GM04503 (cell line): Measurements from ENCODE around the gene SLC38A10.
"Not testable (repeated sequence)": the region's sequence is repeated elsewhere in the genome, so short reads cannot be mapped to it uniquely, and the experiment has no call there.

Source experiments
- DNase-seq: peaks from one replicate; pipeline ENCODE4 v3.0.0-alpha.2; 2012; ENCODE audit warnings: low read depth

The SLC38A10 gene

DNA sequence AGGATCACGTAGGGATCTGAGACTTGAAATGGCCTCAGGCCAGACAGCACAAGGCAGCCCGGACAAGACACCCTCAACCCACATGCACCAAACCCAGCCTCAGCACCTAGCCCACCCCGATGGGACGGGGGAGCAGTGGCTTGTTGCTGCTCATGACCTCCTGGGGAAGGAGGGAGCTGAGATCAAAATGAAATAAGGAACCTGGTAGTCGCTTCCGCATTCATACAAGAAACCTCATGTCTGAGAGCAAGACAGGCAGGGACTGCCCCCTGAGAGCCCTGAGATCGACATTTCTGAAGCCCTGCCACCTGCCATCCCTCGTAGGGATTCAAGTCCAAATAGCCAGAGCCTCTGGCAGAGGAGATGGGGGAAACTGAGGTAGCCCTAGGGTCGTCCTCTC lies 66.7 kb downstream of the SLC38A10 start:
- DNase-seq: no peak

DNA sequence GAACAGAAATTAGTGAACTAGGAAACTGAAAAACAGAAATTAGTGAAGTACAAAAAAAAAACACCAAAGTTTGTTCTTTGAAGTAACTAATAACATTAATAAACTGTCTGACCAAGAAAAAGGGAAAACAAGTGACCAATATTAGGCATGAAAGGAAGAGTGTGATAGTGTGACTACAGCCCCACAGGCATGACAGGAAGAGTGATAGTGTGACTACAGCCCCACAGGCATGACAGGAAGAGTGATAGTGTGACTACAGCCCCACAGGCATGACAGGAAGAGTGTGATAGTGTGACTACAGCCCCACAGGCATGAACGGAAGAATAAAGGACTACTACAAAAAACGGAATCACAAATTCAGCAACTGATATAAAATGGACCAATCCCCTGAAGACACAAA lies 67.5 kb downstream of the SLC38A10 start:
- DNase-seq: not testable (repeated sequence)

DNA sequence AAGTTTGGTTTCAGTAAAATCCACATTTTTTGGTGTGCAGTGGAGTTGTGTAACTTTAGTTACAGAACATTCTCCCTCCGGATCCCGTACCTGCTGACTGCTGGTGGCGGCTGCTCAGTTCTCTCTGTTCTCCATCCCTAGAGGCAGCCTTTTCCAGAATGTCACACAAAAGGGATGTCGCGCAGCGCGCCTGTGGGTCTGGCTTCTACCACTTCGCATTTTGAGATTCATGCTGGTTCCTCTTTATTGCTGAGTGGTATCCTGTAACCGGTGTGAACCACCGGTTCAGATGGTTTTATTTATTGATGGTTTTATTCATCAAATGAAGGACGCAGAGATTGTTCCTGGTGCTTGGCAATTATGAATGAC lies 71.4 kb downstream of the SLC38A10 start:
- DNase-seq: no peak

DNA sequence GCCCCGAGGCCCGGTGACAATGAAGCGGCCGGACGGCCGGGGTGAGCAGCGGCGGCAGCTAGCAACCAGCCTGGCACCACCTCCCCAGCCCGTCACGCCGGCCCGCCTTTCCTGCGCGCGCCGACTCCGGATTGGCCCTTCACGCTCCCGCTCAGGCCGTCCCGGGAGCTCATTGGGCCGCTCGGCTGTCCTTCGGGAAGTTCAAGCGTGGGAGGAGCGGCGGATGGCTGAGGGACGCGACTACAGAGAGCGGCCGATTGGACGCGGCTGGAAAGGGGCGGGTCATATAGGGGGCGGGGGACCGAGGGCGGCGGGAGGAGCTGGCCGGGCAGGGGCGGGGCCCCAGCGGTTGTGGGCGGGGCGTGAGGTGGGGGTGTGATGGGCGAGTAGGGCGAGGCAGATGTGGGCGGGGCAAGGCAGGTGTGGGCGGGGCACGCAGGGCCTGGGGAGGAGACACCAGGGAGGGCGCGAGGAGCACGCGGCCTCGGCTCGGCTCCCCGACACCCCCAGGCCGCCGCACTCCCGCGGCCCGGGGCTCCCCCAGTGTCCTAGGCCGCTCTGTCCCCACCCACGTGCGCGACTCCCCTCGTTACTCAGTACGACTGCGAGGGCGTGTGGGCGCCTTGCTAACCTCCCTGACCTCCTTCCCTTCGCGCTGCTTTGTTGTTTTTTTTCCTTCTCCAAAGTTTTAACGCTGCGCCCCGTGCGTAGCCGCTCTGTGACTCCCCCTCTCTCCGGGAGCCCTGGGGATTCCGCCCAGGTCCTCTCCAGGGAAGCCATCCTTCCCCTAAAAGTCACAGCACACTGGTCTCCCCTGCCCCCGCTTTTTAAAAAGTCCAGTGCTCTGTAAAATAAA lies 72.0 kb downstream of the SLC38A10 start, which contains the start of gene CEP131:
CEP131 (minus strand) TSS at position 60 of the 856 bp plus-strand sequence. CDS start 2,909 bp downstream, outside the sequence.
- peak; percentile 79 for DNase-seq

DNA sequence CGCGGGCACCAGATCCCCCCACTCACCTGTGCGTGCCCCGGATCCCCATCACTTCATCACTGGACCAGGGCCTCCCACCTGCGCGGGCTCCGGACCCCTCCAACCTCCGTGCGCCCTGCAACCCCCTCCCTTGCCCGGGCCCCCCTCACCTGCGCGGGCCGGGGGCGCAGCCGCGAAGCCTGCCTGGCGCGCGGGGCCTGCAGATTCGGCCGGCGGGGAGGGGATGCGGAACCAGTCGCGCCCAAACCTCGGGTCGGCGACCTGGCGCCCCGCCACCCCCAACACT lies 72.5 kb downstream of the SLC38A10 start:
- no peak for DNase-seq

DNA sequence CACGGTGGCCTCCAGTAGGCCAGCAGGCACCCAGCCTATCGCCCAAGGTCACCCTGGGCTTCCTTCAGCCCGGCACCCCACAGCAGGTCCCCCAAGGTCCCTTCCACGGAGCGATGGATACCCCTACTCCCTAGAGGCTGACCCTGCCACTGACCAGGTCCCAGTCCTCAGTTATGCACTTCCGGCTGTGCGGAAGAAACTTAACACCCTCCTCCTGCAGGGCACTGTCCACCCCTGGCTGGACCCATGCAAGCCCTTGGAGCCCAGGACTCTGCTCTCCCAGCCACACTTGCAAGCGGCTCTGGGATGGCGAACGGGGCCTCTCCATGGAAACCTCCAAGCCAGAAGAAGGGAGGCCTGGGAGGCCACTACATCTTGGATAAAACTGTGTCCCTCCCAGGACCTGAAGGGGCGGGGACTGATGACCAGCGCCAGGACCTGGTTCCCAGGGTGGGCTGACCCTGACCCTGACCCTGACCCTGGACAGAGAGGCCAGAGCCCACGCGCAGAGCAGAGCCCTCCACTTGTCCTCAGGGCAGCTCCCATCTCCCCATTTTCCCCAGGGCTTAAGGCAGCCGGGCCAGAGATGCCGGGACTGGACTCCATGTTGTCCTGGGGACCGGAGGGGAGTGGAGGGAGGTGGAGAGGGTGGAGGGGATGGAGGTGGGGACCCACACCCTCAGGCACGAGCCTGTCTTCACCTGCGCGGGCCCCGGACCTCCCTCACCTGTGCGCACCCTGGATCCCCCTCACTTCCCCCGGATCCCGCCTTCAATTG lies 73.1 kb downstream of the SLC38A10 start:
- DNase-seq: no peak

DNA sequence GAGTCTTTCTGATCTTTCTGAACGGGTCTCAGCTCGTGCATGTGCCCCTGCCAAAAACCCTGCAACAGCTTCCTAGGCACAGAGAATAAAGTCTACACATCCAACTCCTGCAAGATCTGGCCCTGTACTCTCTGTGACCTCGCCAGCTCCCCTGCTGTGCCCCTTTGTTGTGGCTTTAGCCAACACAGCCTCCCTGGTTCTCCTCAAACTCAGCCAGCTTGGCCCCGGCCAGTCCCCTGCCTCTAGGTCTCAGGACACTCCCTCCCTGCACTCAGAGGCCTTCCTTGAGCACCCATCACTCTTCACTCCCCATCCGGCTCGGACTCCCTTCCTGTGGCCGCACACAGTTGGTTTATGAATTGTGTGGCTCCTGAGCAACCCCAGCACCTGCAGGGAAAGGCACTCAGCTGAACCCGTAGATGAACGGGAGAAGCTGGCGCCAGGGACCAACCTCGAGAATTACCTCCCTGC lies 73.7 kb downstream of the SLC38A10 start:
- DNase-seq: no peak

DNA sequence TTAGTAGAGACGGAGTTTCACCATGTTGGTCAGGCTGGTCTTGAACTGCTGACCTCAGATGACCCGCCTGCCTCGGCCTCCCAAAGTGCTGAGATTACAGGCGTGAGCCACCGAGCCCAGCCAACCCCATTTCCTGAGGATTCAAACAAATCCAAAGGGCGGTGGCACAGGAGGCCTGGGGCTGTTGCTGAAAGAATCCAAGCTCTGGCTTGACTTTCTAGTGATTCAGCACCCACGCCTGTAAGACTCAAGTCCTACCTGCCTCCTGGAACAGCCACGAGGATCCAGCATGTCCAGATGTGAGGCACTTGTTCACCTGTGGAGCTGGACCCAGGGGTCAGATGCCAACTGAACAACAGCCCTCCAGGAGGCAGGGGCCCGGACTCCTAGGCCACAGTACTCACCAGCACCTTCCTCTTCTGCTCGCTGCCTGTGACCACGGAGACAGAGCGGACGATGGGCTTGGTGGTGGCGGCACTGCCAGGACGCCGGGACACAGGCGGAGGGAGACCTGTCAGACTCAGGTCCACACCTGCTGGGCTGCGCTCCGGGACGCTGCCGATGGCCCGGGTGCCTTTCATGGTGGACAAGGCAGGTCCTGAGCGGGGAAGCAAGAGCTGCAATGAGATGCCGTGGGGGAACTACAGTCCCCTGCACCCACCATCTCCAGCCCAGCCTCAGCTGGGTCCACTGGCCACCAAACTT lies 75.5 kb downstream of the SLC38A10 start:
- no peak for DNase-seq

DNA sequence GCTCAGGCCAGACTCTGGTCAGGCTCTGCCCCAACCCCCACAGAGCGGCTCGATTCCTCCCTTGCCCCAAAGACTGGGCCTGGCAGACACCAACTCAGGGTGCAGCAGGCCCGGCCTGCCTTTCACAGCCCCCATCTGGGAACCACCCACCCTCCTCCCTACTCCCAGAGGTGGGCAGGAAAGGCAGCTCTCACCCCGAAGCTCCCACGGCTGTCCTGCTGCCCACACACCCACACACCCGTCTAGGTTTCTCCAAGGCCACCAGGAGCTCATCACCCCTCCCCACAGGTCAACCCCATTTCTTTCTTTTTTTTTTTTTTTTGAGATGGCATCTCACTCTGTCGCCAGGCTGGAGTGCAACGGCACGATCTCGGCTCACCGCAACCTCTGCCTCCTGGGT lies 76.1 kb downstream of the SLC38A10 start:
- no peak for DNase-seq

DNA sequence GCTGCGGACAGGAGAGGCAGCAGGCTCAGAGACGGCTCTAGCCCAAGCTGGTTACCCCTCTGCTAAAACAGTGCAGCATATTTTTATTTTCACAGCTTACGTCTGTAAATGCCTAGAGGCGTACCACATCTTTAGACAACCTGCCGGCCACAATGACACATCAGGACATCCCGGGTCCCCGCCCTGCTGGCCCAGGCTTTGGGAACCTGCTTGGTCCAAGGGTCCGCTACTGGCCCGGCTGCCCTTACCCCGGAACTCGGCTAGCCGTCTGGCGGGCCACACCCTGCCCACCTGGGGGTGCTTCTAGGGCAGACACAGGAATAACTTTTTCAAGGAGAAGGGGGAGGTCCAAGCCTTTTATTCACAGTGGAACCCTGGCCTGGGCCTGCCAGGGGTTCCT lies 76.6 kb downstream of the SLC38A10 start:
- no peak for DNase-seq

DNA sequence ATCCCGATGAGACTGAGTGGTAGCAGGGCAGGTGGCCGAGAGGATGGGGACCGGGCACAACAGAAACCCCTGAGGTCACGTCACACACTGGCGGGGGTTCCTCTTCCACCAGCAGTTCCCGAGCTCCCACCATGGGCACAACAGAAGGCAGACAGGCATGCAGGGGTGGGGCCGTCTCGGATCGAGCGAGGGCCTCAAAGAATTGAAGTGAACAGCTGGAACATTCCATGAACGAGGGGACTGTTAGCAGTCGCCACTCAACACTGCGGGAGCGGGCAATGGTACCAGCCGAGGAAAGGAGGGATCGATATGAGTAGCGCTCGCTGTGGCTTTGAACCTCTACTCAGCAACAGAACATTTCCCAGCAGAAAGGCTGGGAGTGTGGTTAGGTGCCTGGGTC lies 77.6 kb downstream of the SLC38A10 start:
- no peak for DNase-seq

DNA sequence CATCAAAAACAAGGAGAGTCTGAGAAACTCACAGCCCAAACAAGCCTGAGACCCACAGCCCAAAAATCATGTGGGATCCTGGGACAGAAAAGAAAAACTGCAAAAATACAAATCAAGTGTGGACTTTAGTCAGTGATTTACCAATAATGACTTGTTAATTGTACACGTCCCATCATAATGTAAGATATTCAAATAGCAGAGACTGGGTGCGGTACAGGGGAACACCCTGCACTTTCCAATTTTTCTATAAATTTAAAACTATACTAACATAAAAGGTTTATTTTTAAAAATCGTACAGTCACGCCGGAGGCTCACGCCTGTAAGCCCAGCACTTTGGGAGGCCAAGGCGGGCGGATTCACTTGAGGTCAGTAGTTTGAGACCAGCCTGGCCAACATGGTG lies 81.1 kb downstream of the SLC38A10 start:
- DNase-seq: no peak

DNA sequence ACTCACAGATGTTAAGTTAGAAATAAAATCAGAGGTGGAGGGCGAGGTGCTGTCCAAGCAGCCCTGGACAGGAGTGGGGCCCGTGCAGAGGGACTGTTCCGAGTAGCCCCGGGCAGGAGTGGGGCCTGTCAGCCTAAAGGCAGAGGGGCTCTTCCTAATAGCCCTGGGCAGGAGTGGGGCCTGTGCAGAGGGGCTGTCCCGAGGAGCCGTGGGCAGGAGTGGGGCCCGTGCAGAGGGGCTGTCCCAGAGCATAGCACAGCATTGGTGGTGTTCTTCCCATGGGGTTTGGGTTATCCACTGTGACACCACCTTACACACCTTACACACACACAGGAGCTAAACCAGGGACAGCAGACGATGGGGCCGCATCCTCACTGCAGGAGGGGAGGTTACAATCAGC lies 82.7 kb downstream of the SLC38A10 start:
- no peak for DNase-seq

DNA sequence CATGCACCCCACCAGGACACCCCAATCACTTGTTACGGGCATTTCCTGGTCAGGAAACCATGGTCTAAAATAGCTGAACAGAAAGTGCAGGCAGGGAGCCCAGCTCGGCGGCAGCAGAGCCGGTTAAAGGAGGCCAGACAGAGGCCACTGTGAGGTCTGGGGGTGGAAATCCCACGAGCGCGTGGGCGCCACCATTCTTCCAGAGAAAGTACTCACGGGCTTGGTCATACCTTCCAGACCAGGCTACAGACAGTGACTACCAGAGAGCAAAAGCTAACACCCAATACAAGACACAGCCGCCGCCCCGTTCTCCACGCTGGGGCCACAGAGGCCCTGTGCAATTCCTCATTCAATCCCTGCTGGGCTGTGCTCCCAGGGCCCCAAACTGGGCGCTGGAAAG lies 84.2 kb downstream of the SLC38A10 start:
- no peak for DNase-seq

DNA sequence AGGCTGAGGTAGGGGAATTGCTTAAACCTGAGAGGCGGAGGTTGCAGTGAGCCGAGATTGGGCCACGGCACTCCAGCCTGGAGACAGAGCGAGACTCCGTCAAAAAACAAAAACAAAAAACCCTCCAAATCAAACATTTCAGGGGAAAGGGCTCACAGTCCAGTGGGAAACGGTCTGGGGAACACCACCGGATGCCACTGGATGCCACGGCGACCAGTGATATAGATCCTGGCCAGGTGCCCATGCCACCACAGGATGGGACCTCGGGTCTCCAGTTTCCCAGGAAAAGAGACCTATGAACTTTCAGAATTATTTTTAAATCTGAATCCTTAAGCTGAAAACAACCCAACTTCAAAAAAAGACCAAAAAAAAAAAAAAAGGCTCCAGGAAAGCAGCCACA lies 84.6 kb downstream of the SLC38A10 start:
- no peak for DNase-seq

DNA sequence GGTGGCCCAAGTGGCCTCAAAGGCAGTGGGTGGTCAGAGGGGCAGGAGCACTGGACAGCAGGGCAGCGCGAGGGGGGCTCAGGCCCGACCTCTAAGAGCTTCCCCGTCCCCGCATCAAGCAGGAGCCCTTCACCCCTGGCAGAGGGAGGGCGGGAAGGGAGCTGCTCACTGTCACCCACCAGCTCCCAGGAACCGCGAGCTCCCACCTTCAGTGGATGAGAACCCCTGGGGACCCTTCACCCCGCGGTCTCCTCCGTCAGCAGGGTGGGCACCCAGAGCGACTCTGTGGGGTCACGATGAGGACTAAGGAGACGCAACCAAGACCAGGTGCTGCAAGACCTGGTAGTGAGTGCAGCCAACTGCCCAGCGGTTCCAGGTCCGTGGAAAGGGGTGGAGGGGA lies 86.0 kb downstream of the SLC38A10 start:
- no peak for DNase-seq

DNA sequence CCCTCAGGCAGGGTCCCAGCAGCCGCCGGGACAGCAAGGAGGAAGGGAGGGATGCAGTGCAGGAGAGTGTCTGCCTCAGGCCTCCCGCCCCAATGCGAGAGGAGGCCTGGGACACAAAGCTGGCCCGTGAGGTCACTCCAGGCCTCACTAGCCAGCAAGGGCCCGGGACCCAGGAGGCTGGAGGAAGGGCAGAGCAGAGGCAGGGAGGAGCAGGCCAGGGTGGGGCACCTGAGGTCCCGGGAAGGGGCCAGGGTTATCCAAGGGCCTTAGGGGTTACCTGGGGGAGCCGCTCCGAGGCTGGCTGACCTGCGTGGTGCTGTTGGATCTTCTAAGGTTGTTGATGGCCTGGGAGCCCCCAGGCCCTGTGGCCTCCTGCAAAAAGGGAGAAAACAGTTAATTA lies 86.5 kb downstream of the SLC38A10 start:
- DNase-seq: no peak

DNA sequence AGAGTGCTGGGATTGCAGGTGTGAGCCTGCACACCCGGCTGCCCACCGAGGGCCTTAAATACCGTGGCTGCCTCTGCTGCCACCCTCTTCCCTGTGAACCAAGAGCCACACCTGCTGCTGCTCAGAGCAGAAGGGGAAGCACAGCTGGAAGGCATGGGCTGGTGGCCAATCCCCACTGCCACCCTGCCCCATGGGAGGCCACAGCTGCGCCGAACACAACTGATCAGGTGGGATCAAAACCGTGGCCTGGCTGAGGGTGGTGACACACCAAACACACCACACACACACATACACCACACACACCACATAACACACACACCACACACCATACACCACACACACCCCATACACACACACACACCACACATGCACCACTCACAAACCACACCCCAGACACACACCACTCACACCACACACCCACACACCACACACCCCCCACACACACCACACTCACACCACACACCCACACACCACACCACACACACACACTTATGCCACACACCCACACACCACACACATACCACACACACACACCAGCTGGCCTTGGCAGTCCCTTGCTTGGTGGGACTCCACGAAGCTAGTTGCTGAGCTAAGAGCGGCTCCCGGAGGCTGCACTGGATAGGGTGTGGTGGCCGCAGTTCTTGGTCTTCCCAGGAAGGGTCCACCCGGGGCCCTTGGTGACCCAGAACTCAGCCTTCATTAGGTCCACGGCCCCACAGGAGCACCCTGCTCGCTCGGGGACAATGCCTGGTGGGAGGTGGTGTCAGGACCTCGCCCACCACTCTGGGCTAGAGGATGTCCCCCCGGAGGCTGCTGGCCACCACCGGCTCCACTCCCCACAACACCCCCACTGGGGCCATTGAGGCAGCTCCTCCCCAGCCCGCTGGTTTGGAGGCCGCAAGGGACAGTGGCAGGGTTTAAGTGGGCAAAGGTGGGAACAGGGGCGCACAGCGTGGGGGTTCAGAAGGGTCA lies 87.2 kb downstream of the SLC38A10 start:
- DNase-seq: no peak

DNA sequence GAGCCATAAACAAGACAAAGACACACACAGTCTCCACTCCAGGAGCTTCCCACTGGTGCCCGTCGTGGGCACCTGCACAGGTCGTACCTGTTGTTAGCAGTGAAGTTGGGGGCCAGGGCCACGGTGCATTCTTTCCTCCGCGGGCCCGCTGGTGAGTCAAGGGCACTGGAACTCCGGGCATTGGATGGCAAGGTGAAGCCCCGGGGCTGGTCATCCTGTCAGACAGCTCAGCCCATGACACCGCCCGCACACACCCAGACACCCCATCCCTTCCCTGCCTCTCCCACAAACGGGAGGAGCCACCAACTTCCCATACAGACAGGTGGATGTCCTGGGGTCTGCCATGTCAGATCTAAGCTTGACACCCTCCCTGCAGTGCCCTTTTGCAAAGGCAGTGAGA lies 88.5 kb downstream of the SLC38A10 start:
- DNase-seq: no peak

DNA sequence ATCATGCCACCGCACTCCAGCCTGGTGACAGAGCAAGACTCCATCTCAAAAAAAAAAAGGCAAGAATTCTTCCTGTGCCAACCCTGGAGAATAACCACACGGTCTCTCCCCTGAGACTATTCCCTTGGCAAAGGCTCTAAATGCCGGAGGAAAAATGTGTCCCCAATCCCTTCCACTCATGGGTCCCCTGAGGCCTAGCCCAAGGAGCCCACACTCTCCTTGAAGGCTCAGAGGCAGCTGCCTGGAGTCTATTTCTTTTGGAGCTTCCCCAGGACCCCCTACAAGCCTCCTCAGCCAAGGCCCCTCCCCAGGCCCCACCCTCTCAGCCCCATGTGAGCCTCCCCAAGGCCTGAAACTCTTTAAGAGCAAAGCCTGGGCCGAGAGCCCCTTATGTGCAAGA lies 88.9 kb downstream of the SLC38A10 start:
- DNase-seq: no peak

DNA sequence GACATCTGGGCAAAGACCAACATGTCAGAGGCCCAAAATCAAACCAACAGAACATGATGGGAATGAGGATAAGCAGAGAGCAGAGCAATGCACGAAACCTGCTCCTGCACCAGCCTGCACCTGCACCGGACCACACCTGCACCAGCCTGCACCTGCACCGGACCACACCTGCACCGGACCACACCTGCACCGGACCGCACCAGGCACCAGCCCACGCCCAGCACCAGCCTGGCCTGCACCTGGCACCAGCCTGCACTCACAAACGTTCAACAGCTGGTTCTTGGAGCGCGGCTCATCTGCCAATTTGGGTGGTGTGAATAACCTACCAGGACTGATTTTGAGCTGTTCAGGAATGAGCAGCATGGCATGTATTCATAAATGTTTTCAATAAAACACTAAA lies 90.5 kb downstream of the SLC38A10 start:
- DNase-seq: no peak

DNA sequence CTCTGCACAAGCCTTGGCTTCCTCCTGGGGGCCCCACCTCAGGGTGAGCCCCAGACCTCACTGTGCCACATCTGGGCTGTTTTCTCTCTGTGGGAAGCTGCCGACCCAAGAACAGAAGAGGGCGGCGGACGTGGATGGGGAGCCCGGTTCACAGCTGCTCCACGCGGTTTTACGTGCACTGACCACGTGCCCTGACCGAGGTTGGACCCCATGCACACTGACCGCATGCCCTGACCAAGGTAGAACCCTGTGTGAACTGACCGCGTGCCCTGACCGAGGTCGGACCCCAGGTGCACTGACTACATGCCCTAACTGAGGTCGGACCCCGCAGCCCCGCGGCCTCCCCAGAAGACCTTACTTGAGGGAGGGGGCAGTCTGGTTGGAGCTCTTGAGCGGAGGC lies 92.0 kb downstream of the SLC38A10 start:
- DNase-seq: no peak
